Ureter (tissue), 1 donor: Measurements from ENCODE around the gene NRXN2. TPM values are rescaled to one million over a fixed set of nuclear protein-coding genes. Genes with fewer than 3 reads are reported as not detected.

ENCODE experiments used
- DNase-seq: peaks from one replicate; pipeline ENCODE4 v3.0.0-alpha.2; 2020; ENCODE audit warnings: low spot score
- total RNA-seq: library from RNA; stranded (reverse); gene quantifications from one replicate; pipeline ENCODE4 v1.2.4, GENCODE V29; 2023
- donor health status: DM: yes; HTN: yes; CAD: no.

The NRXN2 gene
- total RNA-seq, 1 donor from 2014 or later = 11.6 TPM

GRCh38 chr11:64721359-64721699 is 1.7 kb downstream of the NRXN2 start:
- DNase-seq = no peak

- no peak for DNase-seq
Measured at GRCh38 chr11:64720640-64721358, 2.2 kb downstream of the NRXN2 start.

- no peak for DNase-seq
Measured at GRCh38 chr11:64720167-64720566, 2.8 kb downstream of the NRXN2 start.

GRCh38 chr11:64719406-64719805 is 3.6 kb downstream of the NRXN2 start:
- DNase-seq = no peak

- DNase-seq = no peak
Measured at GRCh38 chr11:64718780-64719124, 4.2 kb downstream of the NRXN2 start.

- DNase-seq = no peak
Measured at GRCh38 chr11:64718084-64718779, 4.8 kb downstream of the NRXN2 start.

- no peak for DNase-seq
Measured at GRCh38 chr11:64717268-64717578, 5.8 kb downstream of the NRXN2 start.

GRCh38 chr11:64716473-64717267 is 6.3 kb downstream of the NRXN2 start:
- DNase-seq = no peak

- no peak for DNase-seq
Measured at GRCh38 chr11:64715756-64716472, 7.1 kb downstream of the NRXN2 start.

- DNase-seq = no peak
Measured at GRCh38 chr11:64715110-64715509, 7.9 kb downstream of the NRXN2 start.

- DNase-seq = no peak
Measured at GRCh38 chr11:64714666-64715065, 8.3 kb downstream of the NRXN2 start.

- DNase-seq = no peak
Measured at GRCh38 chr11:64713781-64714363, 9.1 kb downstream of the NRXN2 start.

GRCh38 chr11:64713016-64713707 is 9.8 kb downstream of the NRXN2 start:
- no peak for DNase-seq

- DNase-seq = no peak
Measured at GRCh38 chr11:64712430-64713015, 10.5 kb downstream of the NRXN2 start.

- no peak for DNase-seq
Measured at GRCh38 chr11:64711956-64712362, 11.0 kb downstream of the NRXN2 start.

GRCh38 chr11:64711138-64711955 is 11.7 kb downstream of the NRXN2 start:
- DNase-seq = no peak

GRCh38 chr11:64710418-64711137 is 12.4 kb downstream of the NRXN2 start:
- no peak for DNase-seq

- no peak for DNase-seq
Measured at GRCh38 chr11:64705501-64705900, 17.5 kb downstream of the NRXN2 start.

- DNase-seq = no peak
Measured at GRCh38 chr11:64703048-64703447, 19.9 kb downstream of the NRXN2 start.
